ENCODE results near the gene MYBPC1. TPM values are rescaled to one million over a fixed set of nuclear protein-coding genes. Genes with fewer than 3 reads are reported as not detected.
"Not testable (repeated sequence)": the region's sequence is repeated elsewhere in the genome, so short reads cannot be mapped to it uniquely, and the experiment has no call there.

MYBPC1 gene
- total RNA-seq, 1 experiment from 2014 or later: not detected

DNA sequence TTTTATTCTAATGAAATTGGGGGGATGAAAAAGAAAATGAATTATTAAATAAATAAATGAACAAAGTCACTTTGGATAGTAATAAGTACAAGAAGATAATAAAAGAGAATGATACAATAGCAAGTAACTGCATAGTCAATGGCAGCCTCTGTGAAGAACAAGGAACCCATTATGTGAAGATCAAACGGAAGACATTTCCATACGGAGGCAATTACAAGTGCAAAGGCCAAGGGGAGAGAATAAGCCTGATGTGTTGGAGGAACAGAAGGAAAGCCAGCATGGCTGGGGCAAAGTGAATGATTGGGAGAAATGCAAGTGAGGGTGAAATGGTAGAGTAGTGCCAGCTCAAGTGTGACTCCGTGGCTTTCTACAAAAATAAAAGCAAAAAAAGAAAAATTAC lies 58.7 kb downstream of the MYBPC1 start:
- no peak for DNase-seq (ENCODE audit: low read depth)

DNA sequence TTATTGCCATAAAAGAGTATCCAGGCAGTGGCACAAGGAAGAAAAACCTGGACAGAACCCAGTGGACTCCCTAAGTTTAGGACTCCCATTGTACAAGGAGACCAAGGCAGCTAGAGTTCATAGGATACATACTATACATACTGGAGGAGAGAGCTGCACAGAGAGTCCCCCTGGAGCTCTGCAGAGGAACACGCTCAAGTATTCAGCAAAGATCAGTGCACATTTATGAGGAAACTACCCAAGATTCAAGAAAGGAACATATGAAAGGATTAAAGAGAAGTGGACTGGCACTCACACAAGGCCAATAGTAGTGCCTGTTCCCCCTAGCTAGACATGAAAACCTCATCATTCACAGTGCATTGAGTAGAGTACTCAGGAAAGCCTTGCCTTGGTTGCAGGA lies 59.7 kb downstream of the MYBPC1 start:
- DNase-seq (ENCODE audit: low read depth): no peak

DNA sequence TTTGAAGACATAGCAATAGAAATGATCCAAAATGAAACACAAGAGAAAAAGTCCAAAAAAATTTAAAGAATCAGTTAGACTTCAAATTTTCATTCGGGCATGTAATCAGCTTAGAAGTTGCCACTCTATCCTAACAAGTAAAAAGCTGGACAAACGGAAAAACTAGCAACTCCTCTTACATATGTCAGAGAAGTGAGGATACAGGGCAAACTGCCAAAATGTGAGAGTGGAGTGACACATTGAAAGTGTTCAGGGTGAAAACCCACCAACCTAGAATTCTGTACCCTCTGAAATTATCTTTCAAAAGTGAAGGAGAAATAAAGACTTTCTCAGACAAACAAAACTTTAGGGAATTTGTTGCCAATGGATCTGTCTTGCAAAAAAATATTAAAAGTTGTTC lies 60.6 kb downstream of the MYBPC1 start:
- DNase-seq (ENCODE audit: low read depth): no peak

DNA sequence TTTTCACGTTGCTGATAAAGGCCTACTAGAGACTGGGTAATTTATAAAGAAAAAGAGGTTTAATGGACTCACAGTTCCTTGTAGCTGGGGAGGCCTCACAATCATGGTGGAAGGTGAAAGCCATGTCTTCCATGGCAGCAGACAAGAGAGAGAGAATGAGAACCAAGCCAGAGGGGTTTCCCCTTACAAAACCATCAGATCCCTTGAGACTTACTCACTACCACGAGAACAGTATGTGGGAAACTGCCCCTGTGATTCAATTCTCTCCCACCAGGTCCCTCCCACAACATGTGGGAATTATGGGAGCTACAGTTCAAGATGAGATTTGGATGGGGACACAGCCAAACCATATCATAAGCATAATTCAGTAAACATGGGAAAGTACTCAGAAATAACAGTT lies 65.9 kb downstream of the MYBPC1 start:
- not testable (repeated sequence) for DNase-seq (ENCODE audit: low read depth)

DNA sequence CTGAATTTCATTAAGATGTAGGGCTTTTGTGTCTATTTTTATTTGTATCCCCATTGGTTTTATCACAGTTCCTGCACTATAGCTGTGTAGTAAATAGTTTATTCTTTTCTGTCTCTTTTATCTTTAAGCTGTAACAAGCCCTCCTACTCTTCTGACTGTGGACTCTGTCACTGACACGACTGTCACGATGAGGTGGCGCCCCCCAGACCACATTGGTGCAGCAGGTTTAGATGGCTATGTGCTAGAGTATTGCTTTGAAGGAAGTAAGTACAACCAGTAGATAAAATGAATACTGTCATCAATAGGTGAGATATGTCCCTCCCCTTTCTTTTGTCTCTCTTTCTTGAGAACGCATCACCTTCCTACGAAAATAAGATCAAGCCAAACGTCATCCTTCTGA lies 68.5 kb downstream of the MYBPC1 start:
- no peak for DNase-seq (ENCODE audit: low read depth)

DNA sequence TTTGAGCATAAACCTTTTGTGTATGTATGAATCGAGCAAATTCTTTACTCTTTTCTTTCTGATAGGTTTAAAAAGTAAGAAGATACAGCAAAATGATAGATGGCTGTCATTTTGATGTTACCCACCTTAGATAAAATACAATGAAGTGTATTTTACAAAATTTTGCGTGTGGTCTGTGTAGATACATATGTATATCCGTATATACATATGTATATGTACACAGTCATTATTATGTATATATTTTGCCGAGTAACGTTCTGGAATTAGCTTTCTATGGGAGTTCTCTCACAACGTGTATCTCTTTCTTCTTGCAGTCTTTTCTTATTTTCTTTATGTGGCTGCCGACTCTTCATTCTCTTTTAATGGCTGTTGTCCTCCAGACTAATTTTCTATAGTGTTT lies 70.2 kb downstream of the MYBPC1 start:
- DNase-seq (ENCODE audit: low read depth): no peak

DNA sequence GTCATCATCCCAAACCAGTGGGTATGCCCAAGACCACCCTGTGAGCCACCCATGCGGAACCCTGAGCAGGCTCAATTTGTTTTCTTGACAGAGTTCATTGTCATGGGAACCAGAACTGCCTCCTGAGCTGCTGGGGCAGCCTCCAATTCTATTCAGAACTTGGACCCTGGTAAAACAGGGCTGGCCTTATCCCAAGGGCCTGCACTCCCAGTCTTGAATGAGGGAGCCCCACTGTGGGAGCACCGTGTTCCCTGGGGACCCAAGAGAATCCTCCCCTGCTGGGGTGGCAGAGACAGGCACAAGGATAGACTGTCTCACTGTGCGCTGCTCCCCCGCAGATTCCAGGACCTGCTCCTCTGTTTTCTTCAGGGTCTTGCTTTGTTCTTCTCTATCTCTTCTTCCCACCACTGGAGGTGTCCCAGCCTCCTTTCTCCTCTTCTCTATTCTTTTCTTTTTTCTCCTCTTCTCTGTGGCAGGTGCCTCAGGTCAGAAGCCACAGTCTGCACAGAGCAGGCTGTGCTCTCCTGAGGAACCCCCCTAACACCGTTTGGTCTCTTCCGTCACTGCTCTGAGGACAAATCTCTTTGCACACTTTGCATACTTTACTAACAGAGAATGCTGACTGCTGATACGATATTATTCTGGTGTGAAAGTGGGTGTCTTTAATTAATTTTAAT lies 71.4 kb downstream of the MYBPC1 start:
- no peak for DNase-seq (ENCODE audit: low read depth)

DNA sequence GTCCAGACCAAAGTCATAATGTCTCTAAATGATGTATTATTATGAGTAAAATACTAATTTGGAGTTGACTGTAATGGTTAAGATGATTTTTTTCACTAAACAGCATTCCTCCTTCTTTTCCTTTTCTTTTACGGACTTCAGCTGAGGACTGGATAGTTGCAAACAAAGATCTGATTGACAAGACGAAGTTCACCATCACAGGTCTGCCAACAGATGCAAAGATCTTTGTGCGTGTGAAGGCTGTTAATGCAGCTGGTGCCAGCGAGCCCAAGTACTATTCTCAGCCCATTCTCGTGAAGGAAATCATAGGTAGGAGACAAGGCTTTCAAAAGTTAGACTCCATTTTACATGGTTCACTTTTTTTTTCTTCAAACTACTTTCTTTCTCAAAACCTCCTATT lies 72.8 kb downstream of the MYBPC1 start:
- DNase-seq (ENCODE audit: low read depth): no peak

DNA sequence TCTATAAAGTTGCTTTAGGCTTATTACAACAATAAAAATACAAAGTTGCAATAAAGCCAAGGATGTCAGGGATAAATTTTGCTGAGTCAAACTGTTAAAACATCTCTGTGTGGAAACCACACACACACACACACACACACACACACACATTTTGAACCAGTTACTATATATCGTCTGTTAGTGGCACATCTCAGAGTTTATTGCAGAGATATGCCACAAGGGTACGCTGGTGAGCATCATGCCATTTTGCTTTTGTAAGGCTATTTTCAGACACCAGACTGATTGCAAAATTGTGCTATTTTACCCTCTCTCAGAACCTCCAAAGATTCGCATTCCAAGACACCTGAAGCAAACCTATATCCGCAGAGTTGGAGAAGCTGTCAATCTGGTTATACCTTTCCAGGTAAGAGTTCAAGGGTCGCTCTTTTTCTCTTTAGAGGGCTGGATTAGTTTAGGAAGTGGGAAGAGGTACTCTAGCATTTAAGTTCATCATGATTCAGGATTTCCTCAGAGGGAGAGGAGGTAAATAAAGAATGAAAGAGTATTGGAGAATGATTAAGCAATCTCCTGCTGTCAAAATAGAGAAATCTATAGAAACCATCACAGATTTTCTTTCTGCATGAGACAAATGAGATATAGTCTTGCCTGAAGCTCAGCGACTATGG lies 75.4 kb downstream of the MYBPC1 start:
- peak; percentile 29 for DNase-seq (ENCODE audit: low read depth)

DNA sequence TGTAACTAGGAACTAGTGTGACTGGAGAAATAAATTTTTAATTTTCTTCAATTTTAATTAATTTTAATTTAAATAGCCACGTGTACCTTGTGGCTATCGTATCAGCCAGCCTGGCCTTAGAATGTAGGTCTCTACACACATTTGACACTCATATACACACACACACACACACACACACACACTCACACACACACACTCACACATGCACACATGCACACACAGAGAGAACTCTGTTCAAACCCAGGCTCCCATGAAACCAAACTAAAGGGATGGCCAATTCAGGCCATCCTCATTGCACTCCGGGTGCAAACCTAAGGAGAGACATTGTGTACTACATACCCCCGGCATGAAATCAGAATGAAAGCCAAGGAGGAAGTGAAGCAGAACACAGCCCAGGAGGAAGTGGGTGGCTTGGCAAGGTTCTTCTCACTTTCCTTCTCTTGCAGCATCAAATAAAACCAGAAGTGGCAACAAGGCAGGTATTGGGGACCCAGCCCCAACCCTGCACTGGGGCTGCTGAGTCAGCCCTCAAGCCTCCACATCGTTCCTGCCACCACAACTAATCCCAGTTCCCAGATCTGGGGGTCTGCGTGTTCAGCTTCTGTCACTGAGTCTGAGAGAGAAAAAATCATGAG lies 76.5 kb downstream of the MYBPC1 start:
- DNase-seq (ENCODE audit: low read depth): no peak

DNA sequence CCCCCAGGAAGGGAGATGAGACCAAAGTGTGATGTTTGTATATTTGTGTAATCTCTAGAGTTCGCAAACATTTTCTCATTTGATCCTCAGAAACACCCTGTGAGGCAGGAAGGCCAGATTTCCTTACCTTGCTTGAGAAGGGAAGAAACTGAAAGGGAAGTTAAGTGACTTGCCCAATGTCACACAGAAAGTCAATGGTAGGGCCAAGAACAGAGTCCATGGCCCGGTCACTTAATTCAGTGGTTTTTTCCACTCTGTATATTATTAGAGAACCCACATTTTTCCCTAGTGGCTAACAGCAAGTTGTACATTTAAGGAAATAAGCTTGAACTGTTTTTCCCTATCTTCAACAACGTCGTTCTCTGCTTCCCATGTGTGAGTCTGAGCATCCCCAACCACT lies 77.1 kb downstream of the MYBPC1 start:
- DNase-seq (ENCODE audit: low read depth): no peak

DNA sequence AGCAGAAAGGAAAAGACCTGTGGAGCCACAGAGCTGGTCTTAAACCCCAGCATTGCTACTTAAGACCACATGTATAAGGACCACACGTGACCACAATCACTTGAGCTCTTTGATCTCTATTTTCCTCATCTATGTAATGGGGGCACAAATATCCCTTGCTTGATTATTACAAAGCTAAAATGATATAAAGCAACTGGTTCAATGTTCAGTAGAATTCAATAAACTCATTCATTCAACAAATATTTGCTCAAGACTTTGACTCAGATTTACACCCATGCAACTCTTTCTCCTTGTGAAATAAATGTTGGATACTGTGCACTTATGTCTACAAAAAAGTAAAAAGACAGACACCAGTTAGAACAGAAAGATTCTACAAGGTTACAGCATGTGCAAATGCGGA lies 80.8 kb downstream of the MYBPC1 start:
- DNase-seq (ENCODE audit: low read depth): no peak

DNA sequence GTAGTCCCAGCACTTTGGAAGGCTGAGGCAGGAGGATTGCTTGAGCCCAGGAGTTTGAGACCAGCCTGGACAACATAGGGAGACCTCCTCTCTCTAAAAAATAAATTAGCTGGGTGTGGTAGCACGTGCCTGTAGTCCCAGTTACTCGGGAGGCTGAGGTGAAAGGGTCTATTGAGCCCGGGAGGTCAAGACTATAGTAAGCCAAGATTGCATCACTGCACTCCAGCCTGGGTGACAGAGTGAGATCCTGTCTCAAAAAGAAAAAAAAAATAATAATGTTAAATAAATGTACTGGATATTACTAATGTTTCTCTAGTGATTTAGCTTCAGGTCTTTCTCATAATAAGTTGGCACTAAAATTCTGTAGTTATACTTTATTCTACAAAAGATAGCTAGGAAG lies 81.7 kb downstream of the MYBPC1 start:
- not testable (repeated sequence) for DNase-seq (ENCODE audit: low read depth)

DNA sequence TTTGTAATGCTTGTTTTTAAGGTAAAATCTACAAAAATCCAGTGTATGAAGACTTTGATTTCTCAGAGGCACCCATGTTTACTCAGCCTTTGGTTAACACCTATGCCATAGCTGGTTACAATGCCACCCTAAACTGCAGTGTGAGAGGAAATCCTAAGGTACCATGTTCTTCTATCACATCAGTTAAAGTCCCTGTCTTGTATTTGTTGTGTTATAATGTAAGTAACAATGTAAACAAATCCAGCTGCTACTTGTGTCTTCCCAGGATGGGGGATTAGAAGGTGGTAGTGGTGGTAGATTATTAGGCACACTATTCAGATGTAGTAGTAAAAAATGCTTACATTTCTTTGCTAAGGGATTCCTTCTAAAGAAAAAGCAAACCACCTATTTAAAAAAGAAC lies 83.3 kb downstream of the MYBPC1 start:
- DNase-seq (ENCODE audit: low read depth): no peak

DNA sequence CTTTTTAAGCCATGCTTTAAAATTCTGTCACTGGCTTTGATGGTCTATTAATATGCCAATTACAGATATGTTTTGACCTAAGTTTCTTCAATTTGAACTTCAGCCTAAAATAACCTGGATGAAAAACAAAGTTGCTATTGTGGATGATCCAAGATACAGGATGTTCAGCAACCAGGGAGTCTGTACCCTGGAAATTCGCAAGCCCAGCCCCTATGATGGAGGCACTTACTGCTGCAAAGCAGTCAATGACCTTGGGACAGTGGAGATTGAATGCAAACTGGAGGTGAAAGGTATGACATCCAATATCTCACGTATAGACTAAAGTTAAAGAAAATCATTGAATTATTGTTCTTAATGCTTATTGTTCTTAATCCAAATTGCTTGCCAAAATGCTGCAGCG lies 85.5 kb downstream of the MYBPC1 start:
- no peak for DNase-seq (ENCODE audit: low read depth)

DNA sequence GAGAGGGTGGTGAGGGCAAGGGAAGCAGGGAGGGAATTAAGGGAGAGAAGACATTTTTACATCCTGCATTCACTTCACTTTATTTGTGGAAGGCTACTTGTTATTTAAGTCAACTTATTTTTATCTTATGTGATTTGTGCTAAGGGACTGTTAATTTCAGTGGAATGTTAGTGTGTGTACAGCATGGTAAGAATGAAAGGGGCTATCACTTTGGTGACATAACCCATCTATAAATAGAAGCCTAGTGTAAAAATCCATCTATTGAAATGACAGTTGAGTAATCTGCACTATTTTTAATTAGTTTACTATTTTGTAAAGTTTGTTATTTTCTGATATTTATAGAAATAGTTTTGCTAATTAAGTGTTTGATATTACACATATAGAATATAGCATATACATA lies 85.9 kb downstream of the MYBPC1 start:
- DNase-seq (ENCODE audit: low read depth): no peak

DNA sequence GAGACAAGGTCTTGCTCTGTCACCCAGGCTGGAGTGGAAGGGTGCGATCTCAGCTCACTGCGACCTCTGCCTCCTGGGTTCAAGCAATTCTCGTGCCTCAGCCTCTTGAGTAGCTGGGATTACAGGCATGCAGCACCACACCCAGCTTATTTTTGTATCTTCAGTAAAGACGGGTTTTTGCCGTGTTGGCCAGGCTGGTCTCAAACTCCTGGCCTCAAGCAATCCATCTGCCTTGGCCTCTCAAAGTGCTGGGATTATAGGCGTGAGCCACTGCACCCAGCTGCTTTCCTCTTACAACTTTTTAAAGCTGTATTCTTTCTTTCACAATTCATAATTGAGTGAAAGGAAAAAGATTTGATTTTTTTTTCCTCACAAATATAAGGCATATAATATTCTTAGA lies 86.9 kb downstream of the MYBPC1 start:
- not testable (repeated sequence) for DNase-seq (ENCODE audit: low read depth)

DNA sequence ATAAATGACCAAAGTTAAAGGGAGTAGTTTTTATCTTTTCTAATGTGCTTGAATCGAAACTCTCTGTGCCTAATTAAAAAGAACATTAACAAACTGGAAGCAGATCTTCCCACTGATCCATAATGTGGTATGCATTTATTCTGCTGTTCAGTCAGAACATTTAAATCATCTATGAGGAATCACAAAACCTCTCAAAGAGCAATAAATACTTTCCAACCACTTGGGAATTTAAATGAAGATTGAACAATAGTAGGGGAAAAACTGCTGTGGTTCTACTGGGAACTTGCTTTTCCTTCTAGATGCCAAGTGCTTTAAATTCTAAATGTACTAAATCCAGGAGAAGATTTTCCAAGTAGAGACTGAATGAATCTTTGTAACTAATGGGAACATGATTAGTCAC lies 90.3 kb downstream of the MYBPC1 start:
- DNase-seq (ENCODE audit: low read depth): no peak

DNA sequence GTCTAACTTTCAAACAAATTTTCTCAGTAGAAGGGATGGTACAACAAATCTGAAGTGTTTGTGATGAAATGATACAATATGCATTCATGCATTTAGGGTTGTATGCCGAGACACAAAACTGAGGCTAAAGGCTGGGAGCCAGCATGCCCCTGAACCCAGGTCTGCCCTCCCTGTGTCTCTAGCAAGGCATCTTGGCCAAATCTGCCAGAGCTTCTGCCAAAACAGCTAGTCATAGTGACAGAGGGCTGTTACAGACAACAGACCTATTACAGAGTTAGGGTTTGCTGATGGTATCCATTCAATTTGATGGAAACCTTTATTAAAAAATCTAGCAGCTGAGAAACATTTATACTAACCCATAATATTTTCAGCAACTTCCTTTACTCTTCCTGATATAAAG lies 91.4 kb downstream of the MYBPC1 start:
- DNase-seq (ENCODE audit: low read depth): no peak

DNA sequence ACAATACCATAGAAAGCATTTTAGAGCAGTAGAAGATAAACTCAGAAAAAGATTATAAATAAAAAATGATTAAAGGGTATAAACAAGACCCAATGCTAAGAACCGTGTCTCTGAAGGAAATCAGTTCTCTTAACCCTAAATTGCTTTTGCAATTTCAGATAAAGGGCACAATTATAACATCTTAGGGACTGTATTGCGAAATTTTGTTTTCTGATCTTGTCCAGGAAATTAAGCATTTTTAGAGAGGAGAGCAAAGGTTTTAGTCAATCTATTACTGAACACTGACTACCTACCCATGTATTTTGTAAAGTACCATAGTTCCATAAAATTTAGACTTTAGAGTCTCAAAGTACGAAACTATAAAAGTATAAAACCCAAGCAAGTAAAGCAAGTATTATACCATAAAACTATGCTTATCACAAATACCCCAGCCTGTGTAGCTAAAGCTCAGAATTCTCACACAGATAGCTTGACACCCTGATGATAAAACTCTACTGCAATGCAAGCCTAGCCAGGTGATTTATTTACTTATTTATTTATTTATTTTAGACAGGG lies 95.8 kb downstream of the MYBPC1 start:
- DNase-seq (ENCODE audit: low read depth): no peak

DNA sequence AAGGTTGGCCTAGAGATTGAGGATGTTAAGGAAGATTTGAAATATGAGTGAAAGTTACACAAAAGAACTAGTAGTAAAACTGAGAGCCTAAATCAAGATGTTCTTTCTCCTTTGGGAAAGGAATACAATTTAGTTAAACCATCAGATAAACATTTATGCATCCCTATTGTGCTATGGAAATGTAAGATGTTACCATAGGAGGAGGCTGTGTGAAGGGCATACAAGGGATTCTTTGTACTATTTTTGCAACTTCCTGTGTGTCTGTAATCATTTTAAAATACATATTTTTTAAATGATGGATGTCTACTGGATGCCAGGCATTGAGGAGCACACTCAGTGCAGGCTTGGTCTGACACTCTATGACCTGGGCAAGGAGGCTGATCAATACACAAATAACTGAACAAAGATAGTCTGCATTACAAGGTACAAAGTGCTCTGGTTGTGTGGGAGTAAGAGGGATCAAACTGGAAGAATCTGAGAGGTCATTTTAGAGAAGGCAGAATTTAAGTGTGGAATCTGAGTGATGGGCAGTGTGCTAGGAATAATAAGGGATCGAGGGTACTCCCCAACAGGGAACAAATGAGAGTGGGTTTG lies 96.8 kb downstream of the MYBPC1 start:
- no peak for DNase-seq (ENCODE audit: low read depth)

DNA sequence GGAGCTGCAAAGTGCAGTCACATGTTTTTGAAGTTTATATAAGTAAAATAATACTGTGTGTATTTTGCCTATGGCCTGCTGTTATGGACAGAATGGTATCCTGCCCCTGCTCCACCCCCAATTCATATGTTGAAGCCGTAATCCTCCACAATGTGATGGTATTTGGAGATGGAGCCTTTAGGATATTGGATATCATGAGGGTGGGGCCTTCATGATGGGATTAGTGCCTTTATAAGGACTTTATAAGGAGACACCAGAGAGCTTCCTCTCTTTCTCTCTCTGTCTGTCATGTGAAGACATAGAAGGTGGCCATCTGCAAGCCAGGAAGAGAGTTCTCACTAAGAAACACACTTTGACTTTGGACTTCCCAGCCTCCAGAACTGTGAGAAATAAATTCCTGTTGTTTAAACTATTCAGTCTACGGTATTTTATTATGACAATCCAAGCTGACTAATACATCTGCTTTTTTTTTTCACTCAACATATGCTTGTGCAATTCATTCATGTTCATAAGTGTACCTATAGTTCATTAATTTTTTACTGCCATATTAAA lies 99.6 kb downstream of the MYBPC1 start:
- DNase-seq (ENCODE audit: low read depth): no peak

Data from M059J (cell line).